Hepatocyte (in vitro differentiated cells): ENCODE measurements around the gene ZNF467. TPM values are rescaled to one million over a fixed set of nuclear protein-coding genes. Genes with fewer than 3 reads are reported as not detected.

Source experiments
- DNase-seq: peaks from one replicate; pipeline ENCODE4 v3.0.0-alpha.2; 2016; ENCODE audit warnings: low spot score
- H2AFZ ChIP-seq: fragments of 200-600 bp; sonication (generic); 2 replicates; pipeline ENCODE4 v1.6.0; 2016; ENCODE audit warnings: antibody characterized with exemption, mild to moderate bottlenecking
- H3K27ac ChIP-seq: fragments of 200-600 bp; sonication (generic); 2 replicates; pipeline ENCODE4 v1.5.1; 2016; ENCODE audit warnings: mild to moderate bottlenecking
- H3K27me3 ChIP-seq: fragments of 200-600 bp; sonication (generic); 2 replicates; pipeline ENCODE4 v1.6.1; 2016
- H3K36me3 ChIP-seq: fragments of 200-600 bp; sonication (generic); replicated peaks from 2 replicates; pipeline ENCODE4 v1.5.1; 2016; ENCODE audit warnings: low read depth; ENCODE audit not compliant: insufficient read depth
- H3K4me1 ChIP-seq: fragments of 200-600 bp; sonication (generic); 2 replicates; pipeline ENCODE4 v1.5.1; 2016; ENCODE audit warnings: mild to moderate bottlenecking, moderate library complexity; ENCODE audit not compliant: insufficient read depth
- H3K4me2 ChIP-seq: fragments of 200-600 bp; sonication (generic); 2 replicates; pipeline ENCODE4 v1.6.0; 2016
- H3K4me3 ChIP-seq: fragments of 200-600 bp; sonication (generic); 2 replicates; pipeline ENCODE4 v1.5.1; 2016; ENCODE audit warnings: mild to moderate bottlenecking
- H3K79me2 ChIP-seq: fragments of 200-600 bp; sonication (generic); 2 replicates; pipeline ENCODE4 v1.6.0; 2017; ENCODE audit warnings: mild to moderate bottlenecking
- H3K9me2 ChIP-seq: fragments of 200-600 bp; sonication (generic); replicated peaks from 2 replicates; pipeline ENCODE4 v1.6.0; 2017; ENCODE audit warnings: mild to moderate bottlenecking; ENCODE audit not compliant: insufficient read depth
- H3K9me3 ChIP-seq: fragments of 200-600 bp; sonication (generic); 2 replicates; pipeline ENCODE4 v1.5.1; 2016; ENCODE audit warnings: low read depth, mild to moderate bottlenecking
- H4K20me1 ChIP-seq: fragments of 200-600 bp; sonication (generic); 2 replicates; pipeline ENCODE4 v1.6.0; 2016; ENCODE audit warnings: mild to moderate bottlenecking; ENCODE audit not compliant: insufficient read depth, poor library complexity, severe bottlenecking
- CTCF ChIP-seq: fragments of 200-600 bp; sonication (generic); IDR thresholded peaks from 2 replicates; pipeline ENCODE4 v1.5.1; 2016; ENCODE audit warnings: antibody characterized with exemption, mild to moderate bottlenecking; ENCODE audit not compliant: poor library complexity
- EZH2 ChIP-seq: fragments of 200-600 bp; sonication (generic); IDR thresholded peaks from 2 replicates; pipeline ENCODE4 v1.6.1; 2016; ENCODE audit warnings: antibody characterized with exemption, mild to moderate bottlenecking, borderline replicate concordance
- EZH2phosphoT487 ChIP-seq: fragments of 200-600 bp; sonication (generic); IDR thresholded peaks from one replicate; pipeline ENCODE4 v1.6.1; 2018; ENCODE audit warnings: antibody characterized with exemption, mild to moderate bottlenecking, low read depth, moderate library complexity; ENCODE audit not compliant: unreplicated experiment, severe bottlenecking
- WGBS: methylation state at CpG from one replicate; pipeline ENCODE4 v1.1.6; 2016; ENCODE audit warnings: low lambda C conversion rate; ENCODE audit errors: missing lambda C conversion rate; 5-methylcytosine and 5-hydroxymethylcytosine counted together
- polyA plus RNA-seq: library from polyadenylated mRNA; unstranded; fragments of >200 nt; fragmentation: Nextera tagmentation; extraction: Ambion mirVana; gene quantifications from 2 replicates; pipeline ENCODE4 v1.2.1, GENCODE V29; 2016
- total RNA-seq: library from RNA; depleted of rRNA; stranded (reverse); fragments of >200 nt; gene quantifications from 2 replicates; pipeline ENCODE4 v1.2.3, GENCODE V29; 2014

ZNF467 gene
- total and polyA plus RNA-seq, 2 experiments from 2014 or later = 7.8 to 15.6 TPM

DNA sequence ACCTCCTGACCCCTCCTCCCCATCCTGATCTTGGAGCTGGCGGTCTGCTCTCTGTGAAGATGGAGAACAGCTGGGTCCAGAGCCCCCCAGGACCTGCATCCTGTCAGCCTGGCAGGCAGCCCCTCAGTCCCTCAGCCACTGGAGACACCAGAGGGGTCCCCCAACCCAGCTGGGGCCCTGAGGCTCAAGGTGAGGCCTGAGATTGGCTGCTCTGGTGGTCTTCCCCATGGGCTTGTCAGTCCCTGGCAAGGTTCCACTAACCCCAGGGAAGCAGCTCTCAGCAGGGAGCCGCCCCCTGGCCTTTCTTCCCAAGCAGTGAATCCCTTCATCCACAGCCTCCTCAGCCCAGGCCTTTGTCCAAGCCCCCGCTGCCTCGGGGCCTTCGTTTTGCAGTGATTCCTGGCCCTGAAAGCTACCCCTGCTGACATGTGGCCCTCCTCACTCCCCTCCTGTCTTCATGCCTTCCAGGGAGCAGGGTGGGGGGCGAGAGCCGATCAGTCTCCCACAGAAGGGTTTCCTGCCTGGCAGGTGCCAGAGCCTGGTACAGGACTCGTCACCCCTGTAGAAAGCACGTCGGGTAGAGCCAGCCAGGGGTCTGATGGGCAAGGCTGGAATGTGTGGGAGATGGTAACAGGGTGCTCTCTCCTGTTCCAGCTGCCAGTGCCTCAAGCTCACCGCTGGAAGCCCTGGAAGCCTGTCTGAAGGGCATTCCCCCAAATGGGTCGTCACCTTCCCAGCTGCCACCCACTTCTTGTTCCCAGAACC, 48.5 kb downstream of the ZNF467 start:
- WGBS = 93% methylated on average over 12 of the region's 12 CpGs
- TF ChIP-seq EZH2phosphoT487 (no peak), EZH2 (no peak), CTCF (no peak)
- H3K79me2 ChIP-seq = no peaks in the 10 kb centered on the region
- no peaks in the 10 kb centered on the region for H3K9me3 ChIP-seq
- no peaks in the 10 kb centered on the region for H3K36me3 ChIP-seq
- H3K4me1 ChIP-seq = no peaks in the 10 kb centered on the region
- DNase-seq = no peak
- no peaks in the 10 kb centered on the region for H3K9me2 ChIP-seq
- H3K27me3 ChIP-seq = no peaks in the 10 kb centered on the region
- no peak overlapping the region for H2AFZ ChIP-seq
- H3K4me2 ChIP-seq = no peak overlapping the region
- no peaks in the 10 kb centered on the region for H4K20me1 ChIP-seq
- H3K27ac ChIP-seq = no peak overlapping the region
- no peak overlapping the region for H3K4me3 ChIP-seq

- Histone ChIP-seq H3K36me3 (no peaks in the 10 kb centered on the region), H3K4me2 (no peak overlapping the region), H4K20me1 (no peaks in the 10 kb centered on the region), H3K9me3 (no peaks in the 10 kb centered on the region), H3K9me2 (no peaks in the 10 kb centered on the region), H3K79me2 (no peaks in the 10 kb centered on the region), H3K27me3 (no peaks in the 10 kb centered on the region), H2AFZ (no peak overlapping the region), H3K4me1 (no peaks in the 10 kb centered on the region), H3K4me3 (no peak overlapping the region), H3K27ac (no peak overlapping the region)
- WGBS = 97% methylated on average over 15 of the region's 15 CpGs
- TF ChIP-seq CTCF (no peak), EZH2phosphoT487 (no peak), EZH2 (no peak)
- DNase-seq = no peak
Observed at GRCh38 chr7:149723795-149724495, 49.4 kb downstream of the ZNF467 start.

- H3K36me3 ChIP-seq = no peaks in the 10 kb centered on the region
- H3K4me1 ChIP-seq = no peaks in the 10 kb centered on the region
- H2AFZ ChIP-seq = no peak overlapping the region
- no peak overlapping the region for H3K27ac ChIP-seq
- TF ChIP-seq EZH2phosphoT487 (no peak), CTCF (no peak), EZH2 (no peak)
- no peaks in the 10 kb centered on the region for H3K9me2 ChIP-seq
- H4K20me1 ChIP-seq = no peaks in the 10 kb centered on the region
- H3K9me3 ChIP-seq = no peaks in the 10 kb centered on the region
- WGBS = 94% methylated on average over 13 of the region's 13 CpGs
- H3K27me3 ChIP-seq = no peaks in the 10 kb centered on the region
- H3K4me2 ChIP-seq = no peak overlapping the region
- H3K4me3 ChIP-seq = no peak overlapping the region
- peaks cover 4% of the 10 kb centered on the region for H3K79me2 ChIP-seq
- DNase-seq = no peak
Observed at GRCh38 chr7:149723082-149723767, 50.2 kb downstream of the ZNF467 start.
